ENCODE measurements around the gene RABEP1. TPM values are rescaled to one million over a fixed set of nuclear protein-coding genes. Genes with fewer than 3 reads are reported as not detected.
A peak's percentile ranks its signal among the peaks of the same experiment; 100 is the strongest.

RABEP1 gene
- total RNA-seq, 6 experiments from 2014 or later: 41.1 to 48.5 (median 45.6) TPM

GRCh38 chr17:5254414-5254813, 27.7 kb upstream of the RABEP1 start:
- H3K27ac Mint-ChIP-seq: no peak overlapping the region
- H3K4me3 Mint-ChIP-seq: no peak overlapping the region
- H3K4me1 Mint-ChIP-seq (ENCODE audit: low read depth): peaks cover 14% of the 10 kb centered on the region
- TF ChIP-seq CTCF (IDR thresholded peaks at IDR 0.05): no peak
- DNase-seq: no peak
- peaks cover 10% of the 10 kb centered on the region for H3K27me3 Mint-ChIP-seq (ENCODE audit: insufficient read depth)
- no peaks in the 10 kb centered on the region for H3K9me3 Mint-ChIP-seq
- H3K36me3 Mint-ChIP-seq (ENCODE audit: low read depth): no peaks in the 10 kb centered on the region

- H3K36me3 Mint-ChIP-seq (ENCODE audit: low read depth): no peaks in the 10 kb centered on the region
- no peak overlapping the region; the same call in 1 of the 2 replicates for H3K27ac Mint-ChIP-seq
- H3K9me3 Mint-ChIP-seq: no peaks in the 10 kb centered on the region
- no peak overlapping the region for H3K4me3 Mint-ChIP-seq
- TF ChIP-seq CTCF (IDR thresholded peaks at IDR 0.05): no peak
- DNase-seq: no peak
- peaks cover 14% of the 10 kb centered on the region for H3K4me1 Mint-ChIP-seq (ENCODE audit: low read depth)
- H3K27me3 Mint-ChIP-seq (ENCODE audit: insufficient read depth): peaks cover 11% of the 10 kb centered on the region
These were observed 27.1 kb upstream of the RABEP1 start for GRCh38 chr17:5254903-5255521.

GRCh38 chr17:5257124-5257523, 25.0 kb upstream of the RABEP1 start:
- Mint-ChIP-seq H3K27me3 (ENCODE audit: insufficient read depth) (peaks cover 14% of the 10 kb centered on the region), H3K4me3 (no peak overlapping the region), H3K4me1 (ENCODE audit: low read depth) (peaks cover 21% of the 10 kb centered on the region), H3K9me3 (no peaks in the 10 kb centered on the region), H3K27ac (no peak overlapping the region), H3K36me3 (ENCODE audit: low read depth) (no peaks in the 10 kb centered on the region)
- DNase-seq: no peak
- no peak for TF ChIP-seq CTCF (IDR thresholded peaks at IDR 0.05)

- Mint-ChIP-seq H3K4me1 (ENCODE audit: low read depth) (peaks cover 14% of the 10 kb centered on the region; the same call in 1 of the 2 replicates), H3K27ac (no peak overlapping the region), H3K4me3 (no peak overlapping the region), H3K27me3 (ENCODE audit: insufficient read depth) (peaks cover 13% of the 10 kb centered on the region), H3K36me3 (ENCODE audit: low read depth) (no peaks in the 10 kb centered on the region), H3K9me3 (no peaks in the 10 kb centered on the region)
- DNase-seq: peak; percentile 10
- TF ChIP-seq CTCF (IDR thresholded peaks at IDR 0.05): no peak
These were observed 21.5 kb upstream of the RABEP1 start for GRCh38 chr17:5260542-5260941.

- Mint-ChIP-seq H3K27ac (no peak overlapping the region), H3K36me3 (ENCODE audit: low read depth) (no peaks in the 10 kb centered on the region), H3K4me3 (no peak overlapping the region), H3K27me3 (ENCODE audit: insufficient read depth) (peaks cover 19% of the 10 kb centered on the region), H3K4me1 (ENCODE audit: low read depth) (peaks cover 14% of the 10 kb centered on the region; the same call in 1 of the 2 replicates), H3K9me3 (no peaks in the 10 kb centered on the region)
- DNase-seq: no peak
- no peak for TF ChIP-seq CTCF (IDR thresholded peaks at IDR 0.05)
These were observed 19.6 kb upstream of the RABEP1 start for GRCh38 chr17:5262416-5262991.
